HG02973 (cell line): ENCODE measurements around the gene STAM.

ENCODE experiments used
- ATAC-seq: cut with Tn5 transposase; IDR thresholded peaks from one replicate; pipeline ENCODE4 v1.9.1; 2021; ENCODE audit warnings: moderate library complexity; ENCODE audit not compliant: unreplicated experiment

STAM gene

GRCh38 chr10:17673471-17674061, 29.6 kb downstream of the STAM start:
- ATAC-seq = no peak

- ATAC-seq = no peak
Observed at GRCh38 chr10:17674566-17674965, 30.6 kb downstream of the STAM start.

GRCh38 chr10:17675638-17676037, 31.7 kb downstream of the STAM start:
- no peak for ATAC-seq

GRCh38 chr10:17676919-17677318, 33.0 kb downstream of the STAM start:
- no peak for ATAC-seq

- ATAC-seq = no peak
Observed at GRCh38 chr10:17682236-17682946, 38.4 kb downstream of the STAM start.

- no peak for ATAC-seq
Observed at GRCh38 chr10:17683541-17683940, 39.6 kb downstream of the STAM start.

GRCh38 chr10:17684537-17684936, 40.6 kb downstream of the STAM start:
- ATAC-seq = peak; percentile 58

- peak; percentile 69 for ATAC-seq
Observed at GRCh38 chr10:17685233-17685840, 41.4 kb downstream of the STAM start.

GRCh38 chr10:17687117-17687831, 43.3 kb downstream of the STAM start:
- ATAC-seq = no peak

GRCh38 chr10:17689137-17689536, 45.2 kb downstream of the STAM start:
- ATAC-seq = no peak

GRCh38 chr10:17693009-17693408, 49.1 kb downstream of the STAM start:
- ATAC-seq = no peak

- ATAC-seq = no peak
Observed at GRCh38 chr10:17698696-17699095, 54.7 kb downstream of the STAM start.

GRCh38 chr10:17701301-17701700, 57.4 kb downstream of the STAM start:
- no peak for ATAC-seq

- ATAC-seq = no peak
Observed at GRCh38 chr10:17703706-17704105, 59.8 kb downstream of the STAM start.

GRCh38 chr10:17708821-17709220, 64.9 kb downstream of the STAM start:
- no peak for ATAC-seq

GRCh38 chr10:17709492-17709891, 65.5 kb downstream of the STAM start:
- no peak for ATAC-seq

- ATAC-seq = no peak
Observed at GRCh38 chr10:17710181-17710580, 66.2 kb downstream of the STAM start.

- no peak for ATAC-seq
Observed at GRCh38 chr10:17712053-17712452, 68.1 kb downstream of the STAM start.

GRCh38 chr10:17712717-17713471, 68.9 kb downstream of the STAM start:
- no peak for ATAC-seq

- ATAC-seq = no peak
Observed at GRCh38 chr10:17713758-17714157, 69.8 kb downstream of the STAM start.

GRCh38 chr10:17716161-17716560, 72.2 kb downstream of the STAM start:
- ATAC-seq = no peak
